Measurements from ENCODE around the gene LYZL1.

- no peak for TF ChIP-seq POLR2AphosphoS5 (IDR thresholded peaks at IDR 0.05; ENCODE audit: insufficient read depth in 1 of 2, low read depth in 1 of 2)
- TF ChIP-seq, protein P1, sequence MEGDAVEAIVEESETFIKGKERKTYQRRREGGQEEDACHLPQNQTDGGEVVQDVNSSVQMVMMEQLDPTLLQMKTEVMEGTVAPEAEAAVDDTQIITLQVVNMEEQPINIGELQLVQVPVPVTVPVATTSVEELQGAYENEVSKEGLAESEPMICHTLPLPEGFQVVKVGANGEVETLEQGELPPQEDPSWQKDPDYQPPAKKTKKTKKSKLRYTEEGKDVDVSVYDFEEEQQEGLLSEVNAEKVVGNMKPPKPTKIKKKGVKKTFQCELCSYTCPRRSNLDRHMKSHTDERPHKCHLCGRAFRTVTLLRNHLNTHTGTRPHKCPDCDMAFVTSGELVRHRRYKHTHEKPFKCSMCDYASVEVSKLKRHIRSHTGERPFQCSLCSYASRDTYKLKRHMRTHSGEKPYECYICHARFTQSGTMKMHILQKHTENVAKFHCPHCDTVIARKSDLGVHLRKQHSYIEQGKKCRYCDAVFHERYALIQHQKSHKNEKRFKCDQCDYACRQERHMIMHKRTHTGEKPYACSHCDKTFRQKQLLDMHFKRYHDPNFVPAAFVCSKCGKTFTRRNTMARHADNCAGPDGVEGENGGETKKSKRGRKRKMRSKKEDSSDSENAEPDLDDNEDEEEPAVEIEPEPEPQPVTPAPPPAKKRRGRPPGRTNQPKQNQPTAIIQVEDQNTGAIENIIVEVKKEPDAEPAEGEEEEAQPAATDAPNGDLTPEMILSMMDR (IDR thresholded peaks at IDR 0.05): no peak
These were observed 29.4 kb upstream of the LYZL1 start for GRCh38 chr10:29259498-29259897.
